H1 (cell line): Measurements from ENCODE around the gene EMC7. TPM values are rescaled to one million over a fixed set of nuclear protein-coding genes. Genes with fewer than 3 reads are reported as not detected.
"Not testable (repeated sequence)": the region's sequence is repeated elsewhere in the genome, so short reads cannot be mapped to it uniquely, and the experiment has no call there.

Experiments
- CTCF ChIA-PET: fragments of 300-600 bp; sonication (Branson Sonifier 250); formaldehyde crosslinking; loops from one replicate; lab custom pipeline; 2021; ENCODE audit not compliant: partially characterized antibody; lab: Charles Lee
- POLR2A ChIA-PET: fragments of 300-600 bp; sonication (Branson Sonifier 250); formaldehyde crosslinking; loops from one replicate; lab custom pipeline; 2021; ENCODE audit warnings: inconsistent platforms; ENCODE audit not compliant: partially characterized antibody; lab: Charles Lee
- DNase-seq, 2 experiments: peaks; one replicate each; pipeline versions ENCODE4 v3.0.0 to v3.0.0-alpha.2; 2010 to 2022; ENCODE audit warnings: low spot score in 2 of 2, low read depth in 1 of 2, mixed read lengths in 1 of 2
- FAIRE-seq: peaks from 2 replicates; lab custom pipeline; 2011; peaks lifted over from hg19 to GRCh38; lab: Jason Lieb, UNC
- H2AFZ ChIP-seq: 2 replicates; pipeline ENCODE4 v1.8.1; 2012; ENCODE audit warnings: low read length, inconsistent platforms
- H2AK5ac ChIP-seq: 2 replicates; pipeline ENCODE4 v1.6.1; 2013; ENCODE audit warnings: low read depth, low read length
- H2BK120ac ChIP-seq: replicated peaks from 2 replicates; pipeline ENCODE3; 2013; ENCODE audit warnings: low read depth, low read length, inconsistent platforms
- H2BK12ac ChIP-seq: 2 replicates; pipeline ENCODE4 v1.6.1; 2013; ENCODE audit warnings: low read depth, low read length
- H2BK15ac ChIP-seq: 2 replicates; pipeline ENCODE4 v1.6.1; 2013; ENCODE audit warnings: low read length
- H2BK20ac ChIP-seq: 2 replicates; pipeline ENCODE4 v1.6.1; 2013; ENCODE audit warnings: low read length
- H2BK5ac ChIP-seq: 2 replicates; pipeline ENCODE4 v1.6.1; 2013; ENCODE audit warnings: low read depth, low read length
- H3K14ac ChIP-seq: 2 replicates; pipeline ENCODE4 v1.6.1; 2013; ENCODE audit warnings: inconsistent platforms; ENCODE audit not compliant: insufficient read length
- H3K18ac ChIP-seq: 2 replicates; pipeline ENCODE4 v1.6.1; 2013; ENCODE audit warnings: low read length; ENCODE audit errors: extremely low read depth
- H3K23ac ChIP-seq: 2 replicates; pipeline ENCODE4 v1.6.1; 2013; ENCODE audit warnings: inconsistent platforms; ENCODE audit not compliant: insufficient read length
- H3K23me2 ChIP-seq: 2 replicates; pipeline ENCODE4 v1.6.1; 2013; ENCODE audit warnings: low read depth, low read length
- H3K27ac ChIP-seq: 2 replicates; pipeline ENCODE4 v1.6.1; 2011; ENCODE audit warnings: low read depth, low read length, inconsistent platforms
- H3K27me3 ChIP-seq, 4 experiments: replicated peaks in 1 of 4; 1 replicate in 1 of 4; 2 replicates in 3 of 4; pipeline versions ENCODE4 v1.6.1 to v1.8.1; 2011 to 2013; ENCODE audit warnings: low read length in 3 of 4, mild to moderate bottlenecking in 3 of 4, inconsistent platforms in 2 of 4, mixed read lengths in 2 of 4, moderate library complexity in 1 of 4; ENCODE audit not compliant: control insufficient read depth in 3 of 4, insufficient read depth in 3 of 4; ENCODE audit errors: extremely low read depth in 1 of 4
- H3K36me3 ChIP-seq, 4 experiments: 2 replicates each; pipeline versions ENCODE4 v1.6.1 to v1.8.1; 2011 to 2013; ENCODE audit warnings: mild to moderate bottlenecking in 4 of 4, low read length in 3 of 4, moderate library complexity in 2 of 4, control low read depth in 1 of 4, inconsistent platforms in 1 of 4; ENCODE audit not compliant: insufficient read depth in 4 of 4, control insufficient read depth in 2 of 4
- H3K4ac ChIP-seq: replicated peaks from 2 replicates; pipeline ENCODE3; 2013; ENCODE audit warnings: low read length, low read depth, mixed read lengths, inconsistent platforms; ENCODE audit not compliant: insufficient read length
- H3K4me1 ChIP-seq, 4 experiments: replicated peaks in 1 of 4; 1 replicate in 1 of 4; 2 replicates in 3 of 4; pipeline versions ENCODE4 v1.6.1 to v1.8.1; 2011 to 2013; ENCODE audit warnings: low read length in 3 of 4, inconsistent platforms in 2 of 4, mixed read lengths in 1 of 4; ENCODE audit not compliant: insufficient read depth in 4 of 4, control insufficient read depth in 3 of 4
- H3K4me2 ChIP-seq, 2 experiments: 2 replicates each; pipeline versions ENCODE4 v1.6.1 to v1.8.1; 2011 to 2013; ENCODE audit warnings: low read depth in 2 of 2, low read length in 2 of 2, control low read depth in 1 of 2, inconsistent platforms in 1 of 2, mild to moderate bottlenecking in 1 of 2; ENCODE audit not compliant: insufficient read depth in 1 of 2
- H3K4me3 ChIP-seq, 4 experiments: fragments of 200-600, 300-600 bp in 1 of 4; sonication (generic), shearing (Covaris generic), sonication (Bioruptor Twin) in 1 of 4; 2 replicates each; pipeline versions ENCODE4 v1.5.1 to v1.8.1; 2011 to 2016; ENCODE audit warnings: low read length in 4 of 4, low read depth in 3 of 4, control low read depth in 2 of 4, inconsistent platforms in 2 of 4, mild to moderate bottlenecking in 2 of 4, mixed read lengths in 1 of 4, moderate library complexity in 1 of 4; ENCODE audit not compliant: insufficient read depth in 2 of 4; ENCODE audit errors: extremely low read depth in 1 of 4
- H3K56ac ChIP-seq: replicated peaks from 2 replicates; pipeline ENCODE3; 2013; ENCODE audit warnings: low read depth, mild to moderate bottlenecking, mixed read lengths, low read length, inconsistent platforms; ENCODE audit not compliant: insufficient read length
- H3K79me1 ChIP-seq: 2 replicates; pipeline ENCODE4 v1.6.1; 2013; ENCODE audit warnings: low read depth, low read length, control low read depth
- H3K79me2 ChIP-seq, 2 experiments: 2 replicates each; pipeline versions ENCODE4 v1.6.1 to v1.8.1; 2012 to 2013; ENCODE audit warnings: low read length in 2 of 2, mild to moderate bottlenecking in 2 of 2, inconsistent platforms in 1 of 2; ENCODE audit not compliant: insufficient read depth in 2 of 2, control insufficient read depth in 1 of 2
- H3K9ac ChIP-seq, 4 experiments: replicated peaks in 1 of 4; 1 replicate in 1 of 4; 2 replicates in 3 of 4; pipeline versions ENCODE4 v1.6.1 to v1.8.1; 2011 to 2013; ENCODE audit warnings: low read depth in 3 of 4, low read length in 3 of 4, control low read depth in 2 of 4, mild to moderate bottlenecking in 2 of 4, moderate library complexity in 2 of 4, inconsistent platforms in 1 of 4; ENCODE audit errors: extremely low read depth in 1 of 4
- H3K9me3 ChIP-seq, 2 experiments: 2 replicates each; pipeline versions ENCODE4 v1.6.1 to v1.8.1; 2012 to 2013; ENCODE audit warnings: mild to moderate bottlenecking in 2 of 2, moderate library complexity in 2 of 2, control low read depth in 1 of 2, inconsistent platforms in 1 of 2, low read depth in 1 of 2, low read length in 1 of 2, mixed read lengths in 1 of 2; ENCODE audit not compliant: insufficient read depth in 2 of 2
- H4K20me1 ChIP-seq, 2 experiments: replicated peaks in 1 of 2; 2 replicates each; pipeline versions ENCODE3 to v1.8.1; 2011 to 2013; ENCODE audit warnings: inconsistent platforms in 2 of 2, low read length in 2 of 2, mild to moderate bottlenecking in 1 of 2; ENCODE audit not compliant: insufficient read depth in 2 of 2, control insufficient read depth in 1 of 2
- H4K5ac ChIP-seq: 2 replicates; pipeline ENCODE4 v1.6.1; 2013; ENCODE audit warnings: low read length, low read depth, mixed read lengths, inconsistent platforms; ENCODE audit not compliant: insufficient read length
- H4K8ac ChIP-seq: 2 replicates; pipeline ENCODE4 v1.8.0; 2013; ENCODE audit warnings: mild to moderate bottlenecking, moderate library complexity, low read length, inconsistent platforms; ENCODE audit not compliant: insufficient read depth; ENCODE audit errors: extremely low read depth
- H4K91ac ChIP-seq: replicated peaks from 2 replicates; pipeline ENCODE3; 2013; ENCODE audit warnings: low read length, mixed read lengths, inconsistent platforms; ENCODE audit not compliant: insufficient read length
- BCL11A ChIP-seq, 2 experiments: IDR thresholded peaks; one replicate each; pipeline ENCODE4 v1.6.1; 2011; ENCODE audit warnings: low read depth in 2 of 2, low read length in 2 of 2, mild to moderate bottlenecking in 2 of 2
- HDAC2 ChIP-seq, 2 experiments: fragments of 300-600 bp in 1 of 2; sonication (generic) in 1 of 2; IDR thresholded peaks; 2 replicates each; pipeline ENCODE4 v1.6.1; 2011 to 2012; ENCODE audit warnings: low read depth in 2 of 2, low read length in 2 of 2, mild to moderate bottlenecking in 2 of 2, moderate library complexity in 2 of 2, borderline replicate concordance in 1 of 2, inconsistent platforms in 1 of 2
- whole genome bisulfite sequencing, 2 experiments: shearing (Covaris generic) in 1 of 2; methylation state at CpG; one replicate each; pipeline versions ENCODE4 v1.1.6 to v1.1.7; 2013 to 2015; ENCODE audit warnings: low lambda C conversion rate in 2 of 2, mixed read lengths in 2 of 2, inconsistent platforms in 1 of 2, low coverage in 1 of 2, missing lambda C conversion rate in 1 of 2; ENCODE audit not compliant: insufficient replicate concordance in 2 of 2, insufficient coverage in 1 of 2, insufficient read length in 1 of 2; ENCODE audit errors: extremely low coverage in 1 of 2, missing lambda C conversion rate in 1 of 2; 5-methylcytosine and 5-hydroxymethylcytosine counted together
- polyA plus RNA-seq, 7 experiments: library from polyadenylated mRNA; depleted of rRNA in 3 of 7; stranded (reverse) in 5 of 7; unstranded in 2 of 7; fragments of >200 nt in 5 of 7; fragments of 200-250 nt in 2 of 7; gene quantifications; 1 replicate in 5 of 7; 2 replicates in 1 of 7; 4 replicates in 1 of 7; pipeline versions ENCODE4 v1.2.1 to v1.2.3, GENCODE V29; 2011 to 2013; ENCODE audit warnings: missing spikeins in 2 of 7, mixed read lengths in 2 of 7
- total RNA-seq: library from RNA; stranded (reverse); fragmentation: NEBNext Ultra II Directional; extraction: Animal tissue kit (Norgen Biotek cat#: 25700); gene quantifications from 2 replicates; pipeline ENCODE4 v1.2.1, GENCODE V29; 2021

Gene EMC7
- total and polyA plus RNA-seq, 2 of the 8 experiments (the other 6 are each of a cell fraction or from before 2014, with no cell fraction given): 29.0 to 39.0 TPM

GRCh38 chr15:34054081-34054707 lies 47.5 kb downstream of the EMC7 start (continued):
- TF ChIP-seq HDAC2 (IDR thresholded peaks at IDR 0.05; ENCODE audit: borderline replicate concordance in 1 of 2, low read depth in 2 of 2, low read length in 2 of 2) (no peak), BCL11A (IDR thresholded peaks at IDR 0.05; ENCODE audit: low read depth in 2 of 2, low read length in 2 of 2) (no peak)

- H3K18ac ChIP-seq, H4K91ac ChIP-seq, H3K23ac ChIP-seq, H3K4me3 ChIP-seq, H2AFZ ChIP-seq, DNase-seq, H3K56ac ChIP-seq, H3K79me2 ChIP-seq, FAIRE-seq, H4K8ac ChIP-seq, H3K4me1 ChIP-seq, H3K9ac ChIP-seq, H3K79me1 ChIP-seq, H4K5ac ChIP-seq, H2BK5ac ChIP-seq, H2BK120ac ChIP-seq, H2BK15ac ChIP-seq, H3K4ac ChIP-seq, H3K14ac ChIP-seq, H3K36me3 ChIP-seq, H2BK12ac ChIP-seq, POLR2A ChIA-PET, H2BK20ac ChIP-seq, H3K4me2 ChIP-seq, H3K27ac ChIP-seq, H2AK5ac ChIP-seq, H3K9me3 ChIP-seq, H3K27me3 ChIP-seq, H4K20me1 ChIP-seq, H3K23me2 ChIP-seq: not testable (repeated sequence)
- CTCF ChIA-PET: interaction anchor here (0.6 kb wide), 1 partner anchor 537 kb away, joined by 4 read pairs; no protein-coding TSS in a partner anchor
- WGBS, 2 experiments: 83% methylated on average over 1 of the region's 1 CpG; no CpG with 5 or more reads in 1 of the 2 experiments
Measured at GRCh38 chr15:34050385-34050784, 51.3 kb downstream of the EMC7 start.
